ENCODE measurements around the gene CDKN2B.

CDKN2B gene

DNA sequence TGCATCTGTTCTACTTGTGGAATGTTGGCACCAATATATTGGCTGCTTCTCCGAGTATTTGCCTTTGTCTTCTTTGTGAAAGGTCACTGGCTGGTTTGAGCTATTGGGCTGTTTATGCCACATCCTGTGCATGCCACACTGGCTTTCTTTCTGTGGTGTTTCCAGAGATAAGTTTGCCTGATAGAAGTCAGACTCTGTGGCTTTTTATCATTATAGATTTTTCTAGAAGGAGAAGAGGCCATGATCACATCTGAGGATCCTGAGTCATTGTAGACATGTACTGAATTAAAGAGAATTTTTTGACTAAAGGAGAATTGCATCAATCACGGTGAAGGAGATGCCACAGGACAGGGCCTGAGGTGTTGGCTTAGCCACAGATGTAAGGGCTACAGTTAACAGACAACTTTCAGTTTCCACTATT is 26.5 kb upstream of the CDKN2B start:
- H3K4me1 ChIP-seq (ENCODE audit: control insufficient read depth, insufficient read depth, low read length) = no peaks in the 10 kb centered on the region
- WGBS (ENCODE audit: insufficient coverage, insufficient read length) = no CpG with 5 or more reads among the region's 2 CpGs
- no peak for DNase-seq (ENCODE audit: low read depth, low spot score)

DNA sequence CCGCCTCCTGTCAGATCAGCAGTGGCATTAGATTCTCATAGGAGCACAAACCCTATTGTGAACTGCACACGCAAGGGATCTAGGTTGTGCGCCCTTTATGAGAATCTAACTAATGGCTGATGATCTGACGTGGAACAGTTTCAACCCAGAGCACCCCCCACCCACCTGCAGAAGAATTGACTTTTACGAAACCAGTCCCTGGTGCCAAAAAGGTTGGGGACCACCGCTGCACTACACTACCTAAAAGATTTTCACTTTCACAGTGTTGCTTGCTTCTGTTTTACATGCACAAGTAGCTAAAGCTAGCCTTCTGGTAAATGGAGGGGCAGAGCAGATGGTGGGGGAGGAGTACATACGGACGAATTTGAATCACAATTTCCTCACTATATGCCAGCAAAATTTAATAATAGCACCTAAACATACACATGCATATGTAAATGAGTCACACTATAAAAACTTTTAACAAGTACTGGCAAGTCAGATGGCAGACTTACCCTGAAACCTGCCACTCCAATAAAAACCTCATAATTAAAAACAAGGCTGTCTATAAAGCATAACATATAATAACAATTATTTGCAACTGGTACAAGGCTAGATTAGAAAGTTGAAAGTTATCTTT is 24.0 kb upstream of the CDKN2B start:
- Histone ChIP-seq H3K27me3 (ENCODE audit: control insufficient read depth, insufficient read depth, low read length) (no peaks in the 10 kb centered on the region), H3K4me1 (ENCODE audit: control insufficient read depth, insufficient read depth, low read length) (no peaks in the 10 kb centered on the region), H3K4me3 (ENCODE audit: low read length) (no peak overlapping the region), H3K27ac (ENCODE audit: low read length) (no peak overlapping the region), H3K9me3 (ENCODE audit: control insufficient read depth, insufficient read depth, low read length) (no peaks in the 10 kb centered on the region), H3K36me3 (ENCODE audit: control insufficient read depth, insufficient read depth, low read length) (no peaks in the 10 kb centered on the region)
- no CpG with 5 or more reads among the region's 8 CpGs for WGBS (ENCODE audit: insufficient coverage, insufficient read length)
- DNase-seq (ENCODE audit: low read depth, low spot score) = no peak

More for the DNA sequence above, 26.5 kb upstream of the CDKN2B start:
- Histone ChIP-seq H3K9me3 (ENCODE audit: control insufficient read depth, insufficient read depth, low read length) (no peaks in the 10 kb centered on the region), H3K4me3 (ENCODE audit: low read length) (no peak overlapping the region), H3K27ac (ENCODE audit: low read length) (no peak overlapping the region), H3K36me3 (ENCODE audit: control insufficient read depth, insufficient read depth, low read length) (no peaks in the 10 kb centered on the region), H3K27me3 (ENCODE audit: control insufficient read depth, insufficient read depth, low read length) (no peaks in the 10 kb centered on the region)

DNA sequence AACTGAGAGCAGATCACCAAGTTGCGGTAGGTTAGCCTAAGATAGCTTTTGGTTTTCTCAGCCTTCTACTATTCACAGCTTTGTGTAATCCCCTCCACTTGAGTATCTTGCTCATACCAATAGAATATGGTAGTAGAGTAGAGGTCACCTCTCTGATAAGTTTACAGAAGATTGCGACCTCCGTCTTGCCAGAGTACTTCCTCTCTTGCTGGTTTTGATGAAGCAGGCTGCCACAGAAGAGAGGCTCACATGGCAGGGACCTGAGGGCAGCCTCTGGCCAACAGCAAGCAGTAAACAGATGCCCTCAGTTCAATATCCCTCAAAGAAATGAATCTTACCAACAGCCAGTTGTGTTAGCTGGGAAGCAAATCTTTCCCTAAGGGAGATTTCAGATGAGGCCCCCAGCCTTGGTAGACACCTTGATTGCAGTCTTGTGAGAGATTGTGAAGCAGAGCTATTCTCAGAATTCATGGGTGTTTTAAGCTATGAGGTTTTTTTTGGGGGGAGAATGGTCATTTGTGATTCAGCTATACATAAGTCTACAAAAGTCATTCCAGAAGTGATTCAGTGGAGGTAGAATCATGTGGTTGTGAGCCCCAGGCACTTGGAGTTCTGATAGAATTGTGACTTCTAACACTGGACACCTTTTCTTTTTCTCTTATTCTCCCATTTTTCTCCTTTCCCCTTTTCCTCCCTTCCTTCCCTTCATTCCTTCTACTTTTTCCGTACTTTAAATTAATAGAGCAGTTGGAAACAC is 22.7 kb upstream of the CDKN2B start:
- whole genome bisulfite sequencing (ENCODE audit: insufficient coverage, insufficient read length) = 100% methylated on average over 1 of the region's 4 CpGs
- no peaks in the 10 kb centered on the region for H3K9me3 ChIP-seq (ENCODE audit: control insufficient read depth, insufficient read depth, low read length)
- no peaks in the 10 kb centered on the region for H3K4me1 ChIP-seq (ENCODE audit: control insufficient read depth, insufficient read depth, low read length)
- no peak overlapping the region for H3K4me3 ChIP-seq (ENCODE audit: low read length)
- H3K27me3 ChIP-seq (ENCODE audit: control insufficient read depth, insufficient read depth, low read length) = no peaks in the 10 kb centered on the region
- no peak overlapping the region for H3K27ac ChIP-seq (ENCODE audit: low read length)
- DNase-seq (ENCODE audit: low read depth, low spot score) = no peak
- no peaks in the 10 kb centered on the region for H3K36me3 ChIP-seq (ENCODE audit: control insufficient read depth, insufficient read depth, low read length)

DNA sequence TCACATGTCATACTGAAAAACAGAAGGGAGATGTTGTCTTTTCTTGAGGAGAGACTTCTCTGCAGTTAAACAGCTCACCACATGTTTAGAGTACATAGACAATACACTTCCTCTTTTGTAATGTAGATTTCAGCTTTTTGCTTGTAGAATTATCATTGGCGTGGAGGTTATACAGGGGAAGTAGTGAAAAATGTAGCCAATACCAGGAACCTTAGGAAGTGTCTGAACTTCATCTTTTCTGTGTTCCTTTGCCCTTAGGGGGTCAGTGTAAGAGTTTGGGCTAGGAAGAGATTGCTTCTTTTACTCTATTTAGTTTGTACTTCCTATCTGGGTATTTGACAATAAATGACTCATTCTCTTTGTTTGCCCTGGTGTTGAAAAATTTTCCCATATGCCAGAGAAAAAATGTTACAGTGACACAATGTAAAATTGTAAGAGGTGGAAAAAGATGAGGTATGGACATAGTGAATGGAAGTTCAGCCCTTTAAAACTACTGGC is 21.0 kb upstream of the CDKN2B start:
- Histone ChIP-seq H3K27me3 (ENCODE audit: control insufficient read depth, insufficient read depth, low read length) (no peaks in the 10 kb centered on the region), H3K4me3 (ENCODE audit: low read length) (no peak overlapping the region), H3K36me3 (ENCODE audit: control insufficient read depth, insufficient read depth, low read length) (no peaks in the 10 kb centered on the region), H3K4me1 (ENCODE audit: control insufficient read depth, insufficient read depth, low read length) (no peaks in the 10 kb centered on the region; the same call in 1 of the 2 replicates), H3K9me3 (ENCODE audit: control insufficient read depth, insufficient read depth, low read length) (no peaks in the 10 kb centered on the region), H3K27ac (ENCODE audit: low read length) (no peak overlapping the region)
- WGBS (ENCODE audit: insufficient coverage, insufficient read length) = no CpG with 5 or more reads among the region's 1 CpG
- DNase-seq (ENCODE audit: low read depth, low spot score) = no peak

DNA sequence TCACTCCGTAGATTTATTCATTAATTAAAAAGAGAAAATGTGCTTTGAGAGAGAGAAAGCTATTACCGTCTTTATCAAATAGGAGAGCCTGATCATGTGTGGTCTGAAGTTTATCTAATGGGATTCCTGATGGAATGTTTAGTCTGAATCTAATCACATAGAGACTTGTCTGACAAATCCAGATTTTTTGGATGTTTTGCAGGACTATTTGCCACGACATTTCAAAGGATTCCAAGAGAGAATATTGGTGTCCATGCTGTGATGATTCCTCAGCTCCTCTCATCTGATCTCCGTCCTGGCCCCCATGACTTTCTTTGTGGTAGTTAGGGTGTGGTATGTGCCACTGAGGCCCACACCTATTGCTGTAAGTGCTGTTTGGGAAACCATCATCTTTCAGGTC is 20.1 kb upstream of the CDKN2B start:
- no peaks in the 10 kb centered on the region for H3K9me3 ChIP-seq (ENCODE audit: control insufficient read depth, insufficient read depth, low read length)
- no peaks in the 10 kb centered on the region for H3K27me3 ChIP-seq (ENCODE audit: control insufficient read depth, insufficient read depth, low read length)
- no peak overlapping the region for H3K27ac ChIP-seq (ENCODE audit: low read length)
- no peaks in the 10 kb centered on the region for H3K36me3 ChIP-seq (ENCODE audit: control insufficient read depth, insufficient read depth, low read length)
- H3K4me3 ChIP-seq (ENCODE audit: low read length) = no peak overlapping the region
- no CpG with 5 or more reads among the region's 4 CpGs for WGBS (ENCODE audit: insufficient coverage, insufficient read length)
- no peaks in the 10 kb centered on the region; the same call in 1 of the 2 replicates for H3K4me1 ChIP-seq (ENCODE audit: control insufficient read depth, insufficient read depth, low read length)
- no peak for DNase-seq (ENCODE audit: low read depth, low spot score)

DNA sequence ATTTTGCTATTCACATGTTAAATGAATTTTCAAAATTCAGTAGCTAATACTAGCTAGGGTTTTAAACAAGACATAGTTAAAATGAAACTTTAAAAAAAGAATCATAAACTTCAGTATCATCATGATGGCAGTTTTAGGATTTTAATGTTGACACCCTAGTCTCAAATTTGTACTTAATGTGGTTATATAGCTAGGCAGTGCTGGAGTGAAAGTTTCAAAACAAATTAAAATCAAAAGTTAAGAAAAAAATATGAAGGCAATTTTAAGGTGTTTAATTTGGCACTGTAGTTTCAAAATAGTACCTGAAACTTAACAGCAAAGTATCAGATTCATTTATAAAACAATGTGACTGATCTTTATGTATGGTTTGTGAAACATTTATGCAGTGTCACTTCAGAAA is 19.3 kb upstream of the CDKN2B start:
- Histone ChIP-seq H3K4me3 (ENCODE audit: low read length) (no peak overlapping the region), H3K9me3 (ENCODE audit: control insufficient read depth, insufficient read depth, low read length) (no peaks in the 10 kb centered on the region), H3K27me3 (ENCODE audit: control insufficient read depth, insufficient read depth, low read length) (no peaks in the 10 kb centered on the region), H3K36me3 (ENCODE audit: control insufficient read depth, insufficient read depth, low read length) (no peaks in the 10 kb centered on the region), H3K27ac (ENCODE audit: low read length) (no peak overlapping the region), H3K4me1 (ENCODE audit: control insufficient read depth, insufficient read depth, low read length) (no peaks in the 10 kb centered on the region; the same call in 1 of the 2 replicates)
- DNase-seq (ENCODE audit: low read depth, low spot score) = no peak

DNA sequence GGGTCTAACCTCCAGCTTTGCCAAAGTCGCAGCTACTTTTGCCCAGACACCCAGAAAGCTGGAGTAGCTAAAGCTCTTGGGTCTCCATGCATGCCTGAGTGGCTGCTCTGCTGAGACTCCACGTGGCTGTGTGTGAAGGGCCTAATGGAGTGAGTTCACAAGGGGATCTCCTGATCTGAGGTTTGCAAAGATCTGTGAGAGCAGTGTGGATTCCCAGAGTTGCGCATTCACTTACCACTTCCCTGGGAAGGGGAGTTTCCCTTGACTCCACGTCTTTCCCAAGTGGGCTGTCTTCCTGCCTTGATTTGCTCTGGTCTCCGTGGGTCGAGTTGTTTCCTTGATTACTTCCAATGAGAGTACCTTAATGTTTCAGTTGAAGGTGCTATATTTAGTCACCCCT is 17.6 kb upstream of the CDKN2B start:
- no peak for DNase-seq (ENCODE audit: low read depth, low spot score)
- no peaks in the 10 kb centered on the region for H3K36me3 ChIP-seq (ENCODE audit: control insufficient read depth, insufficient read depth, low read length)
- no peak overlapping the region for H3K4me3 ChIP-seq (ENCODE audit: low read length)
- H3K4me1 ChIP-seq (ENCODE audit: control insufficient read depth, insufficient read depth, low read length) = no peaks in the 10 kb centered on the region; the same call in 1 of the 2 replicates
- H3K27ac ChIP-seq (ENCODE audit: low read length) = no peak overlapping the region
- no CpG with 5 or more reads among the region's 6 CpGs for WGBS (ENCODE audit: insufficient coverage, insufficient read length)
- no peaks in the 10 kb centered on the region for H3K9me3 ChIP-seq (ENCODE audit: control insufficient read depth, insufficient read depth, low read length)
- H3K27me3 ChIP-seq (ENCODE audit: control insufficient read depth, insufficient read depth, low read length) = no peaks in the 10 kb centered on the region

DNA sequence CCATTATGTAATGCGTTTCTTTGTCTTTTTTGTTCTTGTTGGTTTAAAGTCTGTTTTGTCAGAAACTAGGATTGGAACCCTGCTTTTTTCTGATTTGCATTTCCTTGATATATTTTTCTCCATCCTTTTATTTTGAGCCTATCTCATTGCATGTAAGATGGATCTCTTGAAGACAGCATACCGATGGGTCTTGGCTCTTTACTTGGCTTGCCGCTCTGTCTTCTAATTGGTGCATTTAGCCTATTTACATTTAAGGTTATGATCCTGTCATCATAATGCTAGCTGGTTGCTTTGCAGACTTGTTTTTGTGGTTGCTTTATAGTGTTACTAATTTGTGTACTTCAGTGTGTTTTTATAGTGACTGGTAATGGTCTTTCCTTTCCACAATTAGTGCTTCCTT is 13.3 kb upstream of the CDKN2B start:
- no peak overlapping the region for H3K27ac ChIP-seq (ENCODE audit: low read length)
- DNase-seq (ENCODE audit: low read depth, low spot score) = no peak
- no peaks in the 10 kb centered on the region for H3K9me3 ChIP-seq (ENCODE audit: control insufficient read depth, insufficient read depth, low read length)
- WGBS (ENCODE audit: insufficient coverage, insufficient read length) = no CpG with 5 or more reads among the region's 3 CpGs
- H3K4me3 ChIP-seq (ENCODE audit: low read length) = no peak overlapping the region
- H3K36me3 ChIP-seq (ENCODE audit: control insufficient read depth, insufficient read depth, low read length) = no peaks in the 10 kb centered on the region
- H3K4me1 ChIP-seq (ENCODE audit: control insufficient read depth, insufficient read depth, low read length) = no peaks in the 10 kb centered on the region; the same call in 1 of the 2 replicates
- no peaks in the 10 kb centered on the region for H3K27me3 ChIP-seq (ENCODE audit: control insufficient read depth, insufficient read depth, low read length)

DNA sequence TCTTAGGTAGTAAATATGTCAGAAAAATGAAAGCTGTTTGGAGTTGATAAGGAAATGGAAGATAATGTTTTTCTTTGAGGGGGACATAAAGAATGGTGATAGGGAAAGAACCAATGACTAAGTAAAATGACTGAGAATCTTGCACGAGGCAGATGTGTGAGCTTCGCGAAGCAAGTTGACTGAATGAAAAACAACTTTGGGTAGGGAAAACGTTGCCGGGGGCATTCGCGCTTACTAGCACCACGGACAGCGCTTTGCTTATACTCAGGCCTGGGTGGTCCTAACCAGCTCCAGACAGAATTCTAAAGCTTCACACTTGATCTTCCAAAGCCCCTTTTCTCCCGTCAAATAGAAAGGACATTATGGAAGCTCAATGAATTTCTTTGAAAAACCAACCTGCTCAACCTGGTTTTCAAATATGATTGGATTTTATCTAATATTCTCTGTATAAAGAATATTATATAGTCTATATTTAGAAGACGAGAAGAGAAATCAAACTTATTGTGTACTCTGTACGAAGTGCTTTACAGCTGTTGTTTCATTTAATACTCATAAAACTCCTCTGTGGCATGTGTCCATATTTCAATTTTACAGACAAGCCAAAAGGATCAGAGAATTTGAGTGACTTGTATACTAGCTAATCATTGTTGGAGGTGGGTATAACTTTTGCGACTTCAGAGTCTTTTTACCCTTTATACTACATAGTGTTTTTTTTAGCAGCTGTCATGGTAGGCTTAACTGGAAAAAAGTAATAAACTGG is 1.9 kb upstream of the CDKN2B start:
- Histone ChIP-seq H3K36me3 (ENCODE audit: control insufficient read depth, insufficient read depth, low read length) (no peaks in the 10 kb centered on the region), H3K4me1 (ENCODE audit: control insufficient read depth, insufficient read depth, low read length) (no peaks in the 10 kb centered on the region), H3K9me3 (ENCODE audit: control insufficient read depth, insufficient read depth, low read length) (no peaks in the 10 kb centered on the region), H3K27ac (ENCODE audit: low read length) (no peak overlapping the region), H3K27me3 (ENCODE audit: control insufficient read depth, insufficient read depth, low read length) (peaks cover 4% of the 10 kb centered on the region; the same call in 1 of the 2 replicates), H3K4me3 (ENCODE audit: low read length) (no peak overlapping the region)
- no peak for DNase-seq (ENCODE audit: low read depth, low spot score)
- no CpG with 5 or more reads among the region's 13 CpGs for WGBS (ENCODE audit: insufficient coverage, insufficient read length)

DNA sequence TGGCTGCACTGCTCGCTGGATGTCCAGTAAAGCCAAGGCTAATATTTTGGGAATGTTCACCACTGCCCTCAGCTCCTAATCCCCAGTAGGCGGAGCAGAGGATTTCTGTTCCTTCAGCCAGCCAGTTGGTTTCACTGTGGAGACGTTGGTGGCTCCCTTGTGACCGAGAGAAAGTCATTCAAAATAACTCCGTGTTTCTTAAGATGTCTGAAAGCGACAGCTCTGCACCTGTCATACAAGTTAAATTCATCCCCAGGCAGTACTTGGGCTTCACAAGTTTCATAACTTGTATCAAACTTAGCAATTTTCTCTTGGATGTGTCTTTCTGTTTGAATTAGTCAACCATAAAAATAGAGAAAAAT is 382 bp upstream of the CDKN2B start:
- peaks cover 18% of the 10 kb centered on the region; the same call in 1 of the 2 replicates for H3K27me3 ChIP-seq (ENCODE audit: control insufficient read depth, insufficient read depth, low read length)
- no peak for DNase-seq (ENCODE audit: low read depth, low spot score)
- H3K9me3 ChIP-seq (ENCODE audit: control insufficient read depth, insufficient read depth, low read length) = no peaks in the 10 kb centered on the region
- H3K27ac ChIP-seq (ENCODE audit: low read length) = no peak overlapping the region
- H3K36me3 ChIP-seq (ENCODE audit: control insufficient read depth, insufficient read depth, low read length) = no peaks in the 10 kb centered on the region
- no peaks in the 10 kb centered on the region for H3K4me1 ChIP-seq (ENCODE audit: control insufficient read depth, insufficient read depth, low read length)
- WGBS (ENCODE audit: insufficient coverage, insufficient read length) = no CpG with 5 or more reads among the region's 6 CpGs
- H3K4me3 ChIP-seq (ENCODE audit: low read length) = peak overlapping the region; percentile 57; the same call in 1 of the 2 replicates

Measured in iPS DF 6.9 (cell line).